Measurements from ENCODE around the gene VSTM4.

DNA sequence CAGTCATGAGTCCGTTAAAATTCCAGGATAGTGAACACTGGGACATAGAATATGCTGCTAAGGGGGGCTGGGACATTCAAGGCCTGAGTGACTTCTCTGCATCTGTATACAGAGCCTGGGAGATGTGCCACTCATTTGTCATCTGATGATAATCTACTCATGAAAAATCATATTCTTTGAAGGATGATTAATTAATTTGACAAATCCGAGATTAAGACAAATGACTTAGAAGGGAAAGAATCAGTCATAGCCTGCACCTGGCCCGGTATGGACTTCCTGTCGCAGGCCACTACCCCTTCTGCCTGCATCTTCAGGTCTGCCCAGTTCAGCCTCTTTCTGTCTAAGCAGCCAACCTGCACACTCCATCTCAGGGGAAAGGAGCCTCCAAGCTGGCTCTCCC is 37.3 kb upstream of the VSTM4 start:
- TF ChIP-seq, protein P1, sequence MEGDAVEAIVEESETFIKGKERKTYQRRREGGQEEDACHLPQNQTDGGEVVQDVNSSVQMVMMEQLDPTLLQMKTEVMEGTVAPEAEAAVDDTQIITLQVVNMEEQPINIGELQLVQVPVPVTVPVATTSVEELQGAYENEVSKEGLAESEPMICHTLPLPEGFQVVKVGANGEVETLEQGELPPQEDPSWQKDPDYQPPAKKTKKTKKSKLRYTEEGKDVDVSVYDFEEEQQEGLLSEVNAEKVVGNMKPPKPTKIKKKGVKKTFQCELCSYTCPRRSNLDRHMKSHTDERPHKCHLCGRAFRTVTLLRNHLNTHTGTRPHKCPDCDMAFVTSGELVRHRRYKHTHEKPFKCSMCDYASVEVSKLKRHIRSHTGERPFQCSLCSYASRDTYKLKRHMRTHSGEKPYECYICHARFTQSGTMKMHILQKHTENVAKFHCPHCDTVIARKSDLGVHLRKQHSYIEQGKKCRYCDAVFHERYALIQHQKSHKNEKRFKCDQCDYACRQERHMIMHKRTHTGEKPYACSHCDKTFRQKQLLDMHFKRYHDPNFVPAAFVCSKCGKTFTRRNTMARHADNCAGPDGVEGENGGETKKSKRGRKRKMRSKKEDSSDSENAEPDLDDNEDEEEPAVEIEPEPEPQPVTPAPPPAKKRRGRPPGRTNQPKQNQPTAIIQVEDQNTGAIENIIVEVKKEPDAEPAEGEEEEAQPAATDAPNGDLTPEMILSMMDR (IDR thresholded peaks at IDR 0.05; ENCODE audit: low read depth, low read length) = no peak
- no peak for TF ChIP-seq EZH2phosphoT487 (IDR thresholded peaks at IDR 0.05; ENCODE audit: low read depth)

All from OCI-LY3 (cell line).